K562 (cell line): ENCODE data around the gene SEPTIN1. TPM values are rescaled to one million over a fixed set of nuclear protein-coding genes. Genes with fewer than 3 reads are reported as not detected.

Experiments
- HNRNPL ChIP-seq: fragments of 200-400 bp; formaldehyde crosslinking; IDR thresholded peaks from 2 replicates; pipeline ENCODE4 v1.6.1; 2017; ENCODE audit warnings: low read depth, mild to moderate bottlenecking, low read length
- NFE2 ChIP-seq: IDR thresholded peaks from 2 replicates; pipeline ENCODE4 v1.6.1; 2014; ENCODE audit warnings: antibody characterized with exemption, low read depth
- SIN3A ChIP-seq, 2 experiments: fragments of 150-350 bp in 1 of 2; IDR thresholded peaks; 2 replicates each; pipeline ENCODE4 v1.6.1; 2011 to 2016; ENCODE audit warnings: borderline replicate concordance in 2 of 2, low read depth in 2 of 2, low read length in 2 of 2, mild to moderate bottlenecking in 2 of 2, moderate library complexity in 2 of 2; ENCODE audit not compliant: control insufficient read depth in 1 of 2
- SMARCA4 ChIP-seq: fragments of 450-650 bp; IDR thresholded peaks from 2 replicates; pipeline ENCODE4 v1.6.1; 2016
- ZFPM2 ChIP-seq: fragments of 250-450 bp; sonication (Bioruptor Pico); IDR thresholded peaks from 2 replicates; pipeline ENCODE4 v1.5.1; 2022; ENCODE audit warnings: mild to moderate bottlenecking
- ZNF584 ChIP-seq: fragments of 200-800 bp; sonication (Bioruptor generic); IDR thresholded peaks from 2 replicates; pipeline ENCODE4 v1.6.1; 2016; ENCODE audit warnings: low read depth, mild to moderate bottlenecking, missing genetic modification characterization, missing compliant biosample characterization
- ZNF655 ChIP-seq: fragments of 250-450 bp; sonication (Bioruptor Pico); IDR thresholded peaks from 2 replicates; pipeline ENCODE4 v1.5.0; 2021
- polyA plus RNA-seq, 8 experiments: library from polyadenylated mRNA; depleted of rRNA in 4 of 8; stranded (reverse) in 5 of 8; unstranded in 3 of 8; fragments of >200 nt; fragmentation: Nextera tagmentation in 2 of 8; fragmentation: Illumina TruSeq in 1 of 8; extraction: Ambion mirVana in 2 of 8; extraction: Trizol in 1 of 8; gene quantifications; 2 replicates each; pipeline versions ENCODE4 v1.2.1 to v1.2.3, GENCODE V29; 2011 to 2014; ENCODE audit warnings: inconsistent platforms in 1 of 8, missing spikeins in 1 of 8
- total RNA-seq, 7 experiments: library from RNA; depleted of rRNA in 6 of 7; stranded (reverse); fragments of >200 nt in 6 of 7; fragmentation: Illumina TruSeq in 2 of 7; extraction: Trizol in 2 of 7; gene quantifications; 2 replicates each; pipeline versions ENCODE4 v1.2.1 to v1.2.3, GENCODE V29; 2011 to 2021; ENCODE audit warnings: low replicate concordance in 1 of 7
- TF ChIP-seq, protein P1 (sequence below): sonication (generic); formaldehyde crosslinking; IDR thresholded peaks from 2 replicates; pipeline ENCODE4 v1.8.0; 2022; ENCODE audit warnings: mild to moderate bottlenecking, missing genetic modification reagents
- TF ChIP-seq, protein P2 (sequence below): fragments of 450-650 bp; IDR thresholded peaks from 2 replicates; pipeline ENCODE4 v1.6.1; 2016; ENCODE audit warnings: antibody characterized with exemption
- TF ChIP-seq, protein P3 (sequence below): sonication (generic); formaldehyde crosslinking; IDR thresholded peaks from 2 replicates; pipeline ENCODE4 v1.8.1; 2023; ENCODE audit warnings: missing genetic modification reagents, mild to moderate bottlenecking, borderline replicate concordance
- TF ChIP-seq, protein P4 (sequence below): fragments of 450-650 bp; formaldehyde crosslinking; IDR thresholded peaks from 2 replicates; pipeline ENCODE4 v1.4.0; 2022; ENCODE audit warnings: mild to moderate bottlenecking, moderate library complexity
- TF ChIP-seq, protein P5 (sequence below), 2 experiments: IDR thresholded peaks; 2 replicates each; pipeline ENCODE4 v1.6.1; 2012; ENCODE audit warnings: improper control_type of control experiment in 2 of 2, low read depth in 2 of 2, low read length in 2 of 2, borderline replicate concordance in 1 of 2

The SEPTIN1 gene
- total and polyA plus RNA-seq, 9 of the 15 experiments (the other 6 are each of a cell fraction or from before 2014, with no cell fraction given), result 0.23 to 5.6 (median 1.7) TPM; not detected in 1

GRCh38 chr16:30430428-30430970 is 48.1 kb upstream of the SEPTIN1 start (continued):
- TF ChIP-seq, protein P1, sequence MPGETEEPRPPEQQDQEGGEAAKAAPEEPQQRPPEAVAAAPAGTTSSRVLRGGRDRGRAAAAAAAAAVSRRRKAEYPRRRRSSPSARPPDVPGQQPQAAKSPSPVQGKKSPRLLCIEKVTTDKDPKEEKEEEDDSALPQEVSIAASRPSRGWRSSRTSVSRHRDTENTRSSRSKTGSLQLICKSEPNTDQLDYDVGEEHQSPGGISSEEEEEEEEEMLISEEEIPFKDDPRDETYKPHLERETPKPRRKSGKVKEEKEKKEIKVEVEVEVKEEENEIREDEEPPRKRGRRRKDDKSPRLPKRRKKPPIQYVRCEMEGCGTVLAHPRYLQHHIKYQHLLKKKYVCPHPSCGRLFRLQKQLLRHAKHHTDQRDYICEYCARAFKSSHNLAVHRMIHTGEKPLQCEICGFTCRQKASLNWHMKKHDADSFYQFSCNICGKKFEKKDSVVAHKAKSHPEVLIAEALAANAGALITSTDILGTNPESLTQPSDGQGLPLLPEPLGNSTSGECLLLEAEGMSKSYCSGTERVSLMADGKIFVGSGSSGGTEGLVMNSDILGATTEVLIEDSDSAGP (CRISPR knock-in tag), result no peak
- TF ChIP-seq ZNF655 (CRISPR knock-in tag) (no peak), SIN3A (IDR thresholded peaks at IDR 0.05; ENCODE audit: borderline replicate concordance in 2 of 2, control insufficient read depth in 1 of 2, low read depth in 2 of 2, low read length in 2 of 2) (no peak), ZNF584 (CRISPR knock-in tag) (no peak), SMARCA4 (no peak; the same call in 1 of the 2 replicates), ZFPM2 (no peak), NFE2 (no peak), HNRNPL (no peak)
- TF ChIP-seq, protein P2, sequence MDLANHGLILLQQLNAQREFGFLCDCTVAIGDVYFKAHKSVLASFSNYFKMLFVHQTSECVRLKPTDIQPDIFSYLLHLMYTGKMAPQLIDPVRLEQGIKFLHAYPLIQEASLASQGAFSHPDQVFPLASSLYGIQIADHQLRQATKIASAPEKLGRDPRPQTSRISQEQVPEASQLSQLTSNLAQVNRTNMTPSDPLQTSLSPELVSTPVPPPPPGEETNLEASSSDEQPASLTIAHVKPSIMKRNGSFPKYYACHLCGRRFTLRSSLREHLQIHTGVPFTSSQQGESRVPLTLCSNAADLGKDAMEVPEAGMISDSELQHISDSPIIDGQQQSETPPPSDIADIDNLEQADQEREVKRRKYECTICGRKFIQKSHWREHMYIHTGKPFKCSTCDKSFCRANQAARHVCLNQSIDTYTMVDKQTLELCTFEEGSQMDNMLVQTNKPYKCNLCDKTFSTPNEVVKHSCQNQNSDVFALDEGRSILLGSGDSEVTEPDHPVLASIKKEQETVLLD, result no peak
- TF ChIP-seq, protein P3, sequence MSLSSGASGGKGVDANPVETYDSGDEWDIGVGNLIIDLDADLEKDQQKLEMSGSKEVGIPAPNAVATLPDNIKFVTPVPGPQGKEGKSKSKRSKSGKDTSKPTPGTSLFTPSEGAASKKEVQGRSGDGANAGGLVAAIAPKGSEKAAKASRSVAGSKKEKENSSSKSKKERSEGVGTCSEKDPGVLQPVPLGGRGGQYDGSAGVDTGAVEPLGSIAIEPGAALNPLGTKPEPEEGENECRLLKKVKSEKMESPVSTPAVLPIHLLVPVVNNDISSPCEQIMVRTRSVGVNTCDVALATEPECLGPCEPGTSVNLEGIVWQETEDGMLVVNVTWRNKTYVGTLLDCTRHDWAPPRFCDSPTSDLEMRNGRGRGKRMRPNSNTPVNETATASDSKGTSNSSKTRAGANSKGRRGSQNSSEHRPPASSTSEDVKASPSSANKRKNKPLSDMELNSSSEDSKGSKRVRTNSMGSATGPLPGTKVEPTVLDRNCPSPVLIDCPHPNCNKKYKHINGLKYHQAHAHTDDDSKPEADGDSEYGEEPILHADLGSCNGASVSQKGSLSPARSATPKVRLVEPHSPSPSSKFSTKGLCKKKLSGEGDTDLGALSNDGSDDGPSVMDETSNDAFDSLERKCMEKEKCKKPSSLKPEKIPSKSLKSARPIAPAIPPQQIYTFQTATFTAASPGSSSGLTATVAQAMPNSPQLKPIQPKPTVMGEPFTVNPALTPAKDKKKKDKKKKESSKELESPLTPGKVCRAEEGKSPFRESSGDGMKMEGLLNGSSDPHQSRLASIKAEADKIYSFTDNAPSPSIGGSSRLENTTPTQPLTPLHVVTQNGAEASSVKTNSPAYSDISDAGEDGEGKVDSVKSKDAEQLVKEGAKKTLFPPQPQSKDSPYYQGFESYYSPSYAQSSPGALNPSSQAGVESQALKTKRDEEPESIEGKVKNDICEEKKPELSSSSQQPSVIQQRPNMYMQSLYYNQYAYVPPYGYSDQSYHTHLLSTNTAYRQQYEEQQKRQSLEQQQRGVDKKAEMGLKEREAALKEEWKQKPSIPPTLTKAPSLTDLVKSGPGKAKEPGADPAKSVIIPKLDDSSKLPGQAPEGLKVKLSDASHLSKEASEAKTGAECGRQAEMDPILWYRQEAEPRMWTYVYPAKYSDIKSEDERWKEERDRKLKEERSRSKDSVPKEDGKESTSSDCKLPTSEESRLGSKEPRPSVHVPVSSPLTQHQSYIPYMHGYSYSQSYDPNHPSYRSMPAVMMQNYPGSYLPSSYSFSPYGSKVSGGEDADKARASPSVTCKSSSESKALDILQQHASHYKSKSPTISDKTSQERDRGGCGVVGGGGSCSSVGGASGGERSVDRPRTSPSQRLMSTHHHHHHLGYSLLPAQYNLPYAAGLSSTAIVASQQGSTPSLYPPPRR (CRISPR knock-in tag), result no peak
- TF ChIP-seq, protein P4, sequence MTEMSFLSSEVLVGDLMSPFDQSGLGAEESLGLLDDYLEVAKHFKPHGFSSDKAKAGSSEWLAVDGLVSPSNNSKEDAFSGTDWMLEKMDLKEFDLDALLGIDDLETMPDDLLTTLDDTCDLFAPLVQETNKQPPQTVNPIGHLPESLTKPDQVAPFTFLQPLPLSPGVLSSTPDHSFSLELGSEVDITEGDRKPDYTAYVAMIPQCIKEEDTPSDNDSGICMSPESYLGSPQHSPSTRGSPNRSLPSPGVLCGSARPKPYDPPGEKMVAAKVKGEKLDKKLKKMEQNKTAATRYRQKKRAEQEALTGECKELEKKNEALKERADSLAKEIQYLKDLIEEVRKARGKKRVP (CRISPR knock-in tag), result no peak
- TF ChIP-seq, protein P5, sequence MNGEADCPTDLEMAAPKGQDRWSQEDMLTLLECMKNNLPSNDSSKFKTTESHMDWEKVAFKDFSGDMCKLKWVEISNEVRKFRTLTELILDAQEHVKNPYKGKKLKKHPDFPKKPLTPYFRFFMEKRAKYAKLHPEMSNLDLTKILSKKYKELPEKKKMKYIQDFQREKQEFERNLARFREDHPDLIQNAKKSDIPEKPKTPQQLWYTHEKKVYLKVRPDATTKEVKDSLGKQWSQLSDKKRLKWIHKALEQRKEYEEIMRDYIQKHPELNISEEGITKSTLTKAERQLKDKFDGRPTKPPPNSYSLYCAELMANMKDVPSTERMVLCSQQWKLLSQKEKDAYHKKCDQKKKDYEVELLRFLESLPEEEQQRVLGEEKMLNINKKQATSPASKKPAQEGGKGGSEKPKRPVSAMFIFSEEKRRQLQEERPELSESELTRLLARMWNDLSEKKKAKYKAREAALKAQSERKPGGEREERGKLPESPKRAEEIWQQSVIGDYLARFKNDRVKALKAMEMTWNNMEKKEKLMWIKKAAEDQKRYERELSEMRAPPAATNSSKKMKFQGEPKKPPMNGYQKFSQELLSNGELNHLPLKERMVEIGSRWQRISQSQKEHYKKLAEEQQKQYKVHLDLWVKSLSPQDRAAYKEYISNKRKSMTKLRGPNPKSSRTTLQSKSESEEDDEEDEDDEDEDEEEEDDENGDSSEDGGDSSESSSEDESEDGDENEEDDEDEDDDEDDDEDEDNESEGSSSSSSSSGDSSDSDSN (IDR thresholded peaks at IDR 0.05; ENCODE audit: borderline replicate concordance in 1 of 2, low read depth in 2 of 2, low read length in 2 of 2), result no peak
